Measurements from ENCODE around the gene WWOX. TPM values are rescaled to one million over a fixed set of nuclear protein-coding genes. Genes with fewer than 3 reads are reported as not detected.

Gene WWOX
- total and polyA plus RNA-seq, 2 experiments from 2014 or later, result 17.0 to 39.8 TPM

- Histone ChIP-seq H3K27ac (no peak overlapping the region), H3K79me2 (no peaks in the 10 kb centered on the region), H3K4me2 (no peak overlapping the region), H3K36me3 (replicated peaks; ENCODE audit: insufficient read depth, low read depth) (no peaks in the 10 kb centered on the region), H3K27me3 (no peaks in the 10 kb centered on the region), H3K4me3 (no peak overlapping the region), H3K9me2 (replicated peaks; ENCODE audit: insufficient read depth) (no peaks in the 10 kb centered on the region), H3K4me1 (ENCODE audit: insufficient read depth) (peaks cover 6% of the 10 kb centered on the region), H2AFZ (no peak overlapping the region), H3K9me3 (ENCODE audit: low read depth) (no peaks in the 10 kb centered on the region), H4K20me1 (ENCODE audit: insufficient read depth, poor library complexity, severe bottlenecking) (no peaks in the 10 kb centered on the region)
- whole genome bisulfite sequencing (ENCODE audit: low lambda C conversion rate, missing lambda C conversion rate), result 93% methylated on average over 4 of the region's 4 CpGs
- no peak for DNase-seq (ENCODE audit: low spot score)
- TF ChIP-seq EZH2 (IDR thresholded peaks at IDR 0.05; ENCODE audit: borderline replicate concordance) (no peak), CTCF (IDR thresholded peaks at IDR 0.05; ENCODE audit: poor library complexity) (no peak), EZH2phosphoT487 (IDR thresholded peaks at IDR 0.05; ENCODE audit: low read depth, severe bottlenecking, unreplicated experiment) (no peak)
Measured at GRCh38 chr16:79172976-79173500, 1073.6 kb downstream of the WWOX start.

GRCh38 chr16:79173919-79174318 is 1074.5 kb downstream of the WWOX start:
- H3K4me1 ChIP-seq (ENCODE audit: insufficient read depth), result peaks cover 6% of the 10 kb centered on the region
- H3K4me2 ChIP-seq, result no peak overlapping the region
- no peak for TF ChIP-seq CTCF (IDR thresholded peaks at IDR 0.05; ENCODE audit: poor library complexity)
- TF ChIP-seq EZH2 (IDR thresholded peaks at IDR 0.05; ENCODE audit: borderline replicate concordance), result no peak
- no peak for TF ChIP-seq EZH2phosphoT487 (IDR thresholded peaks at IDR 0.05; ENCODE audit: low read depth, severe bottlenecking, unreplicated experiment)
- H3K27me3 ChIP-seq, result no peaks in the 10 kb centered on the region
- no peaks in the 10 kb centered on the region for H4K20me1 ChIP-seq (ENCODE audit: insufficient read depth, poor library complexity, severe bottlenecking)
- no peaks in the 10 kb centered on the region for H3K36me3 ChIP-seq (replicated peaks; ENCODE audit: insufficient read depth, low read depth)
- no peak overlapping the region for H3K4me3 ChIP-seq
- no peak overlapping the region for H3K27ac ChIP-seq
- no peaks in the 10 kb centered on the region for H3K79me2 ChIP-seq
- 82% methylated on average over 4 of the region's 4 CpGs for WGBS (ENCODE audit: low lambda C conversion rate, missing lambda C conversion rate)
- no peaks in the 10 kb centered on the region for H3K9me3 ChIP-seq (ENCODE audit: low read depth)
- DNase-seq (ENCODE audit: low spot score), result no peak
- no peak overlapping the region for H2AFZ ChIP-seq
- H3K9me2 ChIP-seq (replicated peaks; ENCODE audit: insufficient read depth), result no peaks in the 10 kb centered on the region

- WGBS (ENCODE audit: low lambda C conversion rate, missing lambda C conversion rate), result 77% methylated on average over 6 of the region's 6 CpGs
- H3K36me3 ChIP-seq (replicated peaks; ENCODE audit: insufficient read depth, low read depth), result no peaks in the 10 kb centered on the region
- TF ChIP-seq EZH2phosphoT487 (IDR thresholded peaks at IDR 0.05; ENCODE audit: low read depth, severe bottlenecking, unreplicated experiment), result no peak
- no peak for TF ChIP-seq EZH2 (IDR thresholded peaks at IDR 0.05; ENCODE audit: borderline replicate concordance)
- TF ChIP-seq CTCF (IDR thresholded peaks at IDR 0.05; ENCODE audit: poor library complexity), result no peak
- no peaks in the 10 kb centered on the region for H3K4me1 ChIP-seq (ENCODE audit: insufficient read depth)
- no peaks in the 10 kb centered on the region for H3K79me2 ChIP-seq
- no peak overlapping the region for H2AFZ ChIP-seq
- H3K9me2 ChIP-seq (replicated peaks; ENCODE audit: insufficient read depth), result no peaks in the 10 kb centered on the region
- no peak for DNase-seq (ENCODE audit: low spot score)
- no peak overlapping the region for H3K4me3 ChIP-seq
- H3K27me3 ChIP-seq, result no peaks in the 10 kb centered on the region
- H3K4me2 ChIP-seq, result no peak overlapping the region
- H3K27ac ChIP-seq, result no peak overlapping the region
- no peaks in the 10 kb centered on the region for H4K20me1 ChIP-seq (ENCODE audit: insufficient read depth, poor library complexity, severe bottlenecking)
- no peaks in the 10 kb centered on the region for H3K9me3 ChIP-seq (ENCODE audit: low read depth)
Measured at GRCh38 chr16:79175286-79176057, 1076.0 kb downstream of the WWOX start.

Data from hepatocyte (in vitro differentiated cells).